ENCODE data around the gene LTN1. TPM values are rescaled to one million over a fixed set of nuclear protein-coding genes. Genes with fewer than 3 reads are reported as not detected.

Gene LTN1
- total RNA-seq, 2 donors from 2014 or later = 25.9 to 28.5 TPM

GRCh38 chr21:28899220-28899619 is 93.5 kb downstream of the LTN1 start:
- intact Hi-C loops (cut with DNase I, micrococcal nuclease) = no loop called here
- DNase-seq (no peak), ATAC-seq (no peak)

- no peak for ATAC-seq
- intact Hi-C loops (cut with DNase I, micrococcal nuclease) = no loop called here
Measured at GRCh38 chr21:28893687-28894086, 99.0 kb downstream of the LTN1 start.

GRCh38 chr21:28892199-28893111 is 100.2 kb downstream of the LTN1 start:
- ATAC-seq (no peak), DNase-seq (no peak)
- intact Hi-C loops (cut with DNase I, micrococcal nuclease) = no loop called here

More at GRCh38 chr21:28893687-28894086, 99.0 kb downstream of the LTN1 start:
- no peak for DNase-seq

- no peak for ATAC-seq
- intact Hi-C loops (cut with DNase I, micrococcal nuclease) = no loop called here
- DNase-seq = no peak
Measured at GRCh38 chr21:28885853-28886177, 106.9 kb downstream of the LTN1 start.

- DNase-seq (peak; percentile 87 to 88), ATAC-seq (peak; percentile 97)
- intact Hi-C loops (cut with DNase I, micrococcal nuclease) = no loop called here
Measured at GRCh38 chr21:28884976-28885852, 107.5 kb downstream of the LTN1 start.

- intact Hi-C loops (cut with DNase I, micrococcal nuclease) = no loop called here
- ATAC-seq = peak; percentile 38
- DNase-seq = no peak
Measured at GRCh38 chr21:28884481-28884880, 108.2 kb downstream of the LTN1 start.

- ATAC-seq (no peak), DNase-seq (no peak)
- intact Hi-C loops (cut with DNase I, micrococcal nuclease) = no loop called here
Measured at GRCh38 chr21:28883931-28884330, 108.7 kb downstream of the LTN1 start.

GRCh38 chr21:28882345-28882744 is 110.3 kb downstream of the LTN1 start:
- DNase-seq = no peak
- intact Hi-C loops (cut with DNase I, micrococcal nuclease) = no loop called here
- no peak for ATAC-seq

Other genes starting within 250 kb of the LTN1 start
- gene RWDD2B, start 26.5 kb upstream of the LTN1 start, total RNA-seq = 1 to 10 TPM; 8.2 to 9.2 TPM
- 10 to 100 TPM; 33.4 to 36.1 TPM for gene USP16, start 31.8 kb upstream of the LTN1 start, total RNA-seq
- gene CCT8, start 80.8 kb upstream of the LTN1 start, total RNA-seq = 10 to 100 TPM; 79.6 to 86.4 TPM
- 1 to 10 TPM; 4.0 to 4.4 TPM for gene MAP3K7CL, start 137.8 kb upstream of the LTN1 start, total RNA-seq